Mucosa of descending colon (tissue), 3 donors: ENCODE data around the gene MUS81. TPM values are rescaled to one million over a fixed set of nuclear protein-coding genes. Genes with fewer than 3 reads are reported as not detected.

ENCODE experiments used
- ATAC-seq: fragments of 200-7000 bp; cut with Tn5 transposase; one replicate; pipeline ENCODE4 v1.9.1; 2020; ENCODE audit warnings: mild to moderate bottlenecking, moderate library complexity
- DNase-seq, 3 donors: peaks; one replicate each; pipeline ENCODE4 v3.0.0-alpha.2; 2020
- H3K36me3 ChIP-seq: fragments of 200-600 bp; one replicate; pipeline ENCODE4 v1.8.0; 2021; ENCODE audit warnings: low read depth, mild to moderate bottlenecking
- H3K4me1 ChIP-seq: fragments of 200-600 bp; one replicate; pipeline ENCODE4 v1.8.0; 2021; ENCODE audit warnings: low read depth, mild to moderate bottlenecking
- H3K4me3 ChIP-seq: fragments of 200-600 bp; one replicate; pipeline ENCODE4 v1.8.0; 2021; ENCODE audit warnings: mild to moderate bottlenecking
- H3K9me3 ChIP-seq: fragments of 200-600 bp; one replicate; pipeline ENCODE4 v1.8.0; 2021; ENCODE audit warnings: mild to moderate bottlenecking
- intact Hi-C, 2 donors: fragments of 100-400 bp; cut with DNase I in 1 of 2; cut with micrococcal nuclease in 1 of 2; formaldehyde crosslinking; loops; one replicate each; pipeline versions ENCODE4 v1.11.0 to v1.11.1; 2022; cut with DNase I, micrococcal nuclease
- total RNA-seq, 3 donors: library from RNA; stranded (reverse); fragmentation: NEBNext Ultra II Directional in 2 of 3; extraction: Animal tissue kit (Norgen Biotek cat#: 25700) in 2 of 3; gene quantifications; one replicate each; pipeline versions ENCODE4 v1.2.1 to v1.2.4, GENCODE V29; 2021 to 2023
- TF ChIP-seq, protein P1 (sequence below): fragments of 200-600 bp; IDR thresholded peaks from one replicate; pipeline ENCODE4 v1.8.0; 2022; ENCODE audit warnings: antibody characterized with exemption, mild to moderate bottlenecking
- donor health status: DM: no; HTN: no; CAD: no; lungs with moderate emphysema.
- donor health status: DM: no; HTN: no; CAD: no.
- donor health status: DM: no; HTN: yes; CAD: no.

Gene MUS81
- total RNA-seq, 3 donors from 2014 or later, result 48.0 to 81.8 (median 58.7) TPM

DNA sequence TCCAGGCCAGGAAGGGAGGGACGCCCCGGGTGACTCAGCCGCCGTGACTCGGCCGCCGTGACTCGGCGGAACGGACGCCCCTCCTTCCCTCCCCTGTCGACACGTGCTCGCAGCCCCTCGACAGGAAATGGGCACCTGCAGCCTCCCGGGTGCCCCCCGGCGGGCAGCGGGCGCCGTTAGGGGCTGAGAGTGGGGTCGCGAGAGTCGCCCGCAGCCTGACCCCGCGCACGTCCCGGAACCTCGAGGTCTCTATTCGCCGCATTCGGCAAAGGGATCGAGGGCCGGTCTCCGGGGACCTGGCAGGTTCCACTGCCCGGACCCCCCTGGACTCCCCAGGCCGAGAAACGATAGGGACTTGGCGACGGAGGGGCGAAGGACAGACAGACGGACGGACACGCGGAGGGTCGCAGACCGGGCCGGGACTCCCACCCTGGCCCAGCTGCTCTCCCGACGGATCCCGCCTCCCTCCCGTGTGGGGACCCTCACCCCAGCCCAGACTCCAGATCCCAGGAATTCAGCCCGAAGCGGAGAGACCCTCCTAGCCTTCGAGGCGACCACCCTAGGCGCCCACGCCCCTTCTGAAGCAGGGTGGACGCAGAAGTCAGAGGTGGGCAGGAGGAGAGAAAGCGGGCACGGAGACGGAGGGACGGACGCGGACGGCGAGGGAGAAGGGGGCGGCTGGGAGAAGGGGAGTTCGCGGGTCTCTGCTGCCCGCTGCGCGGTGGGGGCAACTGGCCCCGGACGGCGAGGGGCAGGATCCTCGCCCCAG lies 39.3 kb downstream of the MUS81 start:
- TF ChIP-seq, protein P1, sequence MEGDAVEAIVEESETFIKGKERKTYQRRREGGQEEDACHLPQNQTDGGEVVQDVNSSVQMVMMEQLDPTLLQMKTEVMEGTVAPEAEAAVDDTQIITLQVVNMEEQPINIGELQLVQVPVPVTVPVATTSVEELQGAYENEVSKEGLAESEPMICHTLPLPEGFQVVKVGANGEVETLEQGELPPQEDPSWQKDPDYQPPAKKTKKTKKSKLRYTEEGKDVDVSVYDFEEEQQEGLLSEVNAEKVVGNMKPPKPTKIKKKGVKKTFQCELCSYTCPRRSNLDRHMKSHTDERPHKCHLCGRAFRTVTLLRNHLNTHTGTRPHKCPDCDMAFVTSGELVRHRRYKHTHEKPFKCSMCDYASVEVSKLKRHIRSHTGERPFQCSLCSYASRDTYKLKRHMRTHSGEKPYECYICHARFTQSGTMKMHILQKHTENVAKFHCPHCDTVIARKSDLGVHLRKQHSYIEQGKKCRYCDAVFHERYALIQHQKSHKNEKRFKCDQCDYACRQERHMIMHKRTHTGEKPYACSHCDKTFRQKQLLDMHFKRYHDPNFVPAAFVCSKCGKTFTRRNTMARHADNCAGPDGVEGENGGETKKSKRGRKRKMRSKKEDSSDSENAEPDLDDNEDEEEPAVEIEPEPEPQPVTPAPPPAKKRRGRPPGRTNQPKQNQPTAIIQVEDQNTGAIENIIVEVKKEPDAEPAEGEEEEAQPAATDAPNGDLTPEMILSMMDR, result no peak
- Histone ChIP-seq H3K9me3 (no peaks in the 10 kb centered on the region), H3K4me3 (no peak overlapping the region), H3K36me3 (no peaks in the 10 kb centered on the region), H3K4me1 (peaks cover 16% of the 10 kb centered on the region)
- peak in 2 of 3 donors; percentile 71 to 82 for DNase-seq
- ATAC-seq, result peak; percentile 61
- intact Hi-C loops, result no loop called here

DNA sequence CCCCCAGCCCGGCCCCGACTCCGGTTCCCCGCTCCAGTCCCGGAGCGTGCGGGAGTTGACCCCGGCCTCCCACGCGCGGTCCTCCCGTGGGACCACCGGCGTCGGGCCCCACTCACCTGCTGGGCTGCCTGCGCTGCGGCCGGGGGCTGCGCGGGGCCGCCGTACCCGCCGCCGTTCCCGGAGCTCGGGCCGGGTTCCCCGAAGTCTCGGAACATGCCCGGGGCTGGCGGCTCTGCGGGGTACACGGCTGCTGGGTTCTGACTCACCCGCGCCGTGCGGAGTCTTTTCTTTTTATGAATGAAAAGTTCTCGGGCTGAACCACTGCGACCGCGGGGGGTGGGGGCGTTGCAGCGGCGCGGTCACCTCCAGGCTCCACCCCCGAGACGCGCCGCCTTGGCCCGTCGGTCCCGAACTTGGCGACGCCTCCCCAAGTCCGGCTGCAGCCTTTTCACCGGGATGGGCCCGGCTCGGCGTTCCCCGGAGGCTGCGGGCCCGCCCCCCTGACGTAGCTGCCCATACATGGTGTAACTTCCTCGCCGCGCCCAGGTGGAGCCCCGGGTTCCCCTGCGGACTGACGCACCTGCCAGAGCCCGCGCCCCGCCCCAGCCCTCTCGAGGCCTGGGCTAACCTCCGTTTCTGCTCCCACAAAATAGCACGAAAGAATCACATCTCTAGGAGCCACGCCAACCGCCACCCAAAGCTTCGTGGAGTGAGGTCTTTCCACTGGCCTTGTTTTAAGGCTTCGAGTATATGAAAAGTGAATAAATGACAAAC lies 40.1 kb downstream of the MUS81 start, which contains the start of gene FOSL1:
Gene FOSL1, minus strand, starts transcription at position 264 of the 774 bp plus-strand sequence. Its CDS starts 49 bp downstream, at position 215.
- Histone ChIP-seq H3K4me3 (no peak within 1 kb of the TSS), H3K36me3 (no peaks in the 10 kb centered on the region), H3K9me3 (no peaks in the 10 kb centered on the region), H3K4me1 (peaks cover 16% of the 10 kb centered on the region)
- peak; percentile 96 to 97 (median 96) for DNase-seq
- ATAC-seq, result peak; percentile 96
- TF ChIP-seq, protein P1, result no peak
- intact Hi-C loops, result no loop called here

DNA sequence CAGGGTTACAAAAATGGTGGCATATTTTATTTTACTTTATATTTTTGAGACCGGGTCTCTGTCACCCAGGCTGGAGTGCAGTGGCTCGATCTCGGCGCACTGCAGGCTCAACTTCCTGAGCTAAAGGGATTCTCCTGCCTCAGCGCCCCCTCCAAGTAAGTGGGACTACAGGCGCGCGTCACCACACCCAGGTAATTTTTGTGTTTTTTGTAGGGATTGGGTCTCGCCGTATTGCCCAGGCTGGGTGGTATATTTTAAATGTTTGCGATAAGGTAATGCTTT lies 40.6 kb downstream of the MUS81 start:
- DNase-seq (no peak), ATAC-seq (no peak)
- TF ChIP-seq, protein P1, result no peak
- H3K36me3 ChIP-seq, result no peaks in the 10 kb centered on the region
- no peaks in the 10 kb centered on the region for H3K9me3 ChIP-seq
- H3K4me3 ChIP-seq, result no peak overlapping the region
- H3K4me1 ChIP-seq, result peaks cover 16% of the 10 kb centered on the region
- intact Hi-C loops, result no loop called here

DNA sequence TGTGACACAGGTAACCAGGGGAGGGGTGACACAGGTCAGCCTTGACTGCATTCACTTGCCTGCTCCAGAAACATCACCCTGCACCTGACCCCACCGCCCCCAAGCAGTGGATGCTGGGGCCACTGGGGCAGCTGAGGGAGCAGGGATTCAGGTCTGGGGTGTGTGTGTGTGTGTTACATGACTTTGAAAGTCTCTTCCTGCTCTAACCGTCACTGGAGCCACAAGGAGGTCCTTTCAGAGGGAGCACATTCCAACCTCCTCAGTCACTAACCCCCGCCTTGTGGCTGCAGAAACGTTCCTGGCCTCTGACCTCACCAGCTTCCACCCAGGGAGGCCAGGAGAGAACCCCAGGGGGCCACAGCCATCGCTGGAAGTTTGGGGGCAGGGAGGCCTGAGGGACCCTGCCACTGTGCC lies 42.8 kb downstream of the MUS81 start:
- Histone ChIP-seq H3K4me3 (no peak overlapping the region), H3K9me3 (no peaks in the 10 kb centered on the region), H3K36me3 (no peaks in the 10 kb centered on the region), H3K4me1 (peaks cover 16% of the 10 kb centered on the region)
- TF ChIP-seq, protein P1, result no peak
- ATAC-seq (no peak), DNase-seq (no peak)
- intact Hi-C loops, result no loop called here

DNA sequence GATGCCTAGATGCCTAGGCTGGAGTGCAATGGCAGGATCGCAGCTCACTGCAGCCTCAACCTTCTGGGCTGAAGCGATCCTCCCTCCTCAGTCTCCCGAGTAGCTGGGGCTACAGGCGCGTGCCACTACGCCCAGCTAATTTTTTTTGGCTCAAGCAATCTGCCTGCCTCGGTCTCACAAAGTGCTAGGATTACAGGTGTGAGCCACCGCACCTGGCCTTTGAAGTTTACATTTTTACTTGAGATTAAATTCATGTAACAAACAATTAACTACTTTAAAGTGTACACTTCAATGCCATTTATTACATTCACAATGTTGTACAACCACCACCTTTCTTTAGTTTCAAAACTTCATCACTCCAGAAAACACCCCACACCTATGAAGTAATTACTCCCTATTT lies 43.5 kb downstream of the MUS81 start:
- no peaks in the 10 kb centered on the region for H3K36me3 ChIP-seq
- TF ChIP-seq, protein P1, result no peak
- ATAC-seq, result no peak
- H3K4me1 ChIP-seq, result peaks cover 16% of the 10 kb centered on the region
- intact Hi-C loops, result no loop called here
- no peak for DNase-seq
- H3K4me3 ChIP-seq, result no peak overlapping the region
- no peaks in the 10 kb centered on the region for H3K9me3 ChIP-seq
